Lower leg skin (tissue), 4 donors: ENCODE results near the gene STAU1. TPM values are rescaled to one million over a fixed set of nuclear protein-coding genes. Genes with fewer than 3 reads are reported as not detected.
"Not testable (repeated sequence)": the region's sequence is repeated elsewhere in the genome, so short reads cannot be mapped to it uniquely, and the experiment has no call there.

Experiments used
- DNase-seq, 2 donors: peaks; one replicate each; pipeline ENCODE4 v3.0.0-alpha.2; 2019; ENCODE audit warnings: low spot score in 2 of 2
- H3K4me3 ChIP-seq: fragments of 200-600 bp; sonication (generic); 2 replicates; pipeline ENCODE4 v1.5.1; 2017; ENCODE audit warnings: mild to moderate bottlenecking, low read depth; ENCODE audit not compliant: poor library complexity, severe bottlenecking
- POLR2A ChIP-seq, 2 donors: fragments of 450-650 bp; IDR thresholded peaks; one replicate each; pipeline ENCODE4 v1.6.1; 2016 to 2017; ENCODE audit warnings: antibody characterized with exemption in 2 of 2, mild to moderate bottlenecking in 1 of 2, moderate library complexity in 1 of 2
- WGBS, 2 donors: methylation state at CpG; one replicate each; pipeline ENCODE4 v1.1.5; 2018; 5-methylcytosine and 5-hydroxymethylcytosine counted together
- intact Hi-C: fragments of 100-400 bp; cut with DNase I; formaldehyde crosslinking; loops from one replicate; pipeline ENCODE4 v1.15.0; 2023; ENCODE audit warnings: low total_unique reads
- total RNA-seq, 4 donors: library from RNA; depleted of rRNA; stranded (reverse); fragments of >200 nt; gene quantifications; one replicate each; pipeline ENCODE4 v1.1.0, GENCODE V29; 2016
- TF ChIP-seq, protein P1 (sequence below), 3 donors: fragments of 450-650 bp; IDR thresholded peaks; one replicate each; pipeline ENCODE4 v1.5.1; 2016; ENCODE audit warnings: antibody characterized with exemption in 3 of 3, mild to moderate bottlenecking in 3 of 3, moderate library complexity in 2 of 3

Gene STAU1
- total RNA-seq, 4 donors from 2014 or later, result 68.4 to 90.0 (median 77.0) TPM

DNA sequence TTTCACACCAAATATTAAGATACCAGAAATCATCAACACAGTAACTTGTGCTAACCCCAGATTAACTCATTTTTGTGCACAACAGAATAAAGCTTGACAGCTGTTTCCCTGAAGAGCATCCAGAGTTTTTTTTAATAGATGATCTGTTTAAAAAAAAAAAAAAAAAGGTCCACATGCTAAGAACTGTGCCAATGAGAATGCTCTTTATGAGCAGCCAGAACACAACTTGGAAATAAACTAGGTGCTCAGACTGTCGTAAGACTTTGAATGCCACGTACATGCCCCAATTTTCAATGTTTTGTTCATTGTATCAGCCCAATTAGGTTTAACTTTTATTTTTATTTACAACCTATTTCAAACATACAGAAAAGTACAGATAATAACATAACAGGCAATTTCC is 47.3 kb downstream of the STAU1 start:
- no peak overlapping the region for H3K4me3 ChIP-seq
- TF ChIP-seq POLR2A (IDR thresholded peaks at IDR 0.05), result no peak
- TF ChIP-seq, protein P1, sequence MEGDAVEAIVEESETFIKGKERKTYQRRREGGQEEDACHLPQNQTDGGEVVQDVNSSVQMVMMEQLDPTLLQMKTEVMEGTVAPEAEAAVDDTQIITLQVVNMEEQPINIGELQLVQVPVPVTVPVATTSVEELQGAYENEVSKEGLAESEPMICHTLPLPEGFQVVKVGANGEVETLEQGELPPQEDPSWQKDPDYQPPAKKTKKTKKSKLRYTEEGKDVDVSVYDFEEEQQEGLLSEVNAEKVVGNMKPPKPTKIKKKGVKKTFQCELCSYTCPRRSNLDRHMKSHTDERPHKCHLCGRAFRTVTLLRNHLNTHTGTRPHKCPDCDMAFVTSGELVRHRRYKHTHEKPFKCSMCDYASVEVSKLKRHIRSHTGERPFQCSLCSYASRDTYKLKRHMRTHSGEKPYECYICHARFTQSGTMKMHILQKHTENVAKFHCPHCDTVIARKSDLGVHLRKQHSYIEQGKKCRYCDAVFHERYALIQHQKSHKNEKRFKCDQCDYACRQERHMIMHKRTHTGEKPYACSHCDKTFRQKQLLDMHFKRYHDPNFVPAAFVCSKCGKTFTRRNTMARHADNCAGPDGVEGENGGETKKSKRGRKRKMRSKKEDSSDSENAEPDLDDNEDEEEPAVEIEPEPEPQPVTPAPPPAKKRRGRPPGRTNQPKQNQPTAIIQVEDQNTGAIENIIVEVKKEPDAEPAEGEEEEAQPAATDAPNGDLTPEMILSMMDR (IDR thresholded peaks at IDR 0.05), result no peak
- WGBS, 2 donors, result 56 to 57% methylated on average over 2 of the region's 2 CpGs
- DNase-seq, result no peak
- intact Hi-C loops, result no loop called here

DNA sequence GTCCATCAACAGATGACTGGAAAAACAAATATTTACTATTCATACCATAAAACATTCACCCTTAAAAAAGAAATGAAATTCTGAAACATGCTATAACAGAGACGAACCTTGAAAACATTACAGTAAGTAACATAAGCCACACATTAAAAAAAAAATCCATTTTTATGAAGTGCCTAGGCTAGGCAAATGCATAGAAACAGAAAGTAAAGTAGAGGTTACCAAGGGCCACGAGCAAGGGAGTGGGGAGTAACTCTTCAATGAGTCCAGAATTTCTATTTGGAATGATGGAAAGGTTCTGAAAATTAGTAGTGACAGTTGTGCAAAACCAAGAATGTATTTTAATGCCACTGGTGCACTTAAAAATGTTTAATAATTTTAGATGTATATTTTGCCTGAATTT is 47.7 kb downstream of the STAU1 start:
- DNase-seq, result no peak
- no peak for TF ChIP-seq POLR2A (IDR thresholded peaks at IDR 0.05)
- TF ChIP-seq, protein P1 (IDR thresholded peaks at IDR 0.05), result no peak
- intact Hi-C loops, result no loop called here
- 38 to 51% methylated on average over 2 of the region's 2 CpGs for WGBS, 2 donors
- H3K4me3 ChIP-seq, result no peak overlapping the region

DNA sequence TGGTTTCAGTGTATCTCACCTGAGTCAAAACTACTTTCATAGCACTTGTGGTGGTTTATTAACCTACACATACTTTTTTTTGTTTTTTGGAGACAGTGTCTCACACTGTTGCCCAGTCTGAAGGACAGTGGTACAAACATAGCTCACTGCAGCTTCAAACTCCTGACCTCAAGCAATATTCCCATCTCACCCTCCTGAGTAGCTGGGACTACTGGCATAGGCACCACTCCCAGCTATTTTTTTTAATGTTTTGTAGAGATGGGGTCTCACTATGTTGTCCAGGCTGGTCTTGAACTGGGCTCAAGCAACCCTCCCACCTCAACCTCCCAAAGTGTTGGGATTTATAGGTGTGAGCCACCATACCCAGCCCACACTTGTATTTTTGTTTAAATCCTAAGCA is 49.7 kb downstream of the STAU1 start:
- intact Hi-C loops, result no loop called here
- H3K4me3 ChIP-seq, result no peak overlapping the region
- TF ChIP-seq POLR2A (IDR thresholded peaks at IDR 0.05), result no peak
- TF ChIP-seq, protein P1 (IDR thresholded peaks at IDR 0.05), result no peak
- DNase-seq, result no peak

DNA sequence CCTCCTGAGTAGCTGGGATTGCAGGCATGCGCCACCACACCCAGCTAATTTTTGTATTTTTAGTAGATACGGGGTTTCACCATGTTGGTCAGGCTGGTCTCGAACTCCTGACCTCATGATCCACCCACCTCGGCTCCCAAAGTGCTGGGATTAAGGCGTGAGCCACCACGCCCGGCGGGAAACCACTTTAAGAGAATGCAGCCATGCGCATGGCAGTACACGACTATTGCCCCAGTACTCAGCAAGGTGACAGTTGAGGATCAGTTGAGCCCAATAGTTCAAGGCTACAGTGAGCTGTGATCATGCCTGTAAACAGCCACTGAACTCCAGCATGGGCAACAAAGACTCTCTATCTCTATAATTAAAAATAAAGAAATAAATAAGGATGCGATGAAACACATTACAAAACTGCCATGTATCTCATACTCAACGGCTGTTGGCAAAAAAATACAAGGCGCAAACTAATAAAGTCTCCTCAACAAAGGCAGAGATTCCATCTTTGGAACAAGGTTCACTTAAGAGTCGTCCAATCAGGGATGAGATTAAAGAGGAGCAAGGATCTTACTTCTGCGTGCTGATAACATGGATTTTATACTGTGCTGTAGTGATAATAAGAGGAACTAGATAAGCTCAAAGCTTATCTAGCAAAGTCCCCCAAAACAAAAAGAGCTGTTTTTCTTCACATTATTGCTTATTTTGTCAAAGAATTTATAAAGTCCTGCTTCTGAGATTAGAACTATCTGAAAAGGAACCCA is 51.1 kb downstream of the STAU1 start:
- no peak for DNase-seq
- TF ChIP-seq, protein P1 (IDR thresholded peaks at IDR 0.05), result peak in 1 of 3 donors; percentile 9
- TF ChIP-seq POLR2A (IDR thresholded peaks at IDR 0.05), result no peak
- H3K4me3 ChIP-seq, result no peak overlapping the region
- intact Hi-C loops, result no loop called here
- WGBS, 2 donors, result 89 to 95% methylated on average over 15 of the region's 15 CpGs

DNA sequence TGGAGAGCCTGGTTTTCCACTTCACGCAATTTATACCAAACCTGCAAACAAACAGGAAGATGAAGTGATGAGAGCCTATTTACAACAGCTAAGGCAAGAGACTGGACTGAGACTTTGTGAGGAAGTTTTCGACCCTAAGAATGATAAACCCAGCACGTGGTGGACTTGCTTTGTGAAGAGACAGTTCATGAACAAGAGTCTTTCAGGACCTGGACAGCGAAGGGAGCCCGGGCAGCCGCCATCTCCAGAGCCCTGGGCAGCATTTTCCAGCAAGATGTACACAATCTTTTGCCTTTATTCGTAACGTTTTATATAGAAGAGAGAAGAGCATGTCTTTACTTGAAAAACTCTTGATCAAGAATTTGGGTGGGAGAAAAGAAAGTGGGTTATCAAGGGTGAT is 53.3 kb downstream of the STAU1 start:
- intact Hi-C loops, result loop anchor here (5.0 kb wide), 1 partner anchor 83 kb away; the partner anchor contains the start of gene DDX27
- H3K4me3 ChIP-seq, DNase-seq: not testable (repeated sequence)
- 82 to 85% methylated on average over 8 of the region's 8 CpGs for WGBS, 2 donors

DNA sequence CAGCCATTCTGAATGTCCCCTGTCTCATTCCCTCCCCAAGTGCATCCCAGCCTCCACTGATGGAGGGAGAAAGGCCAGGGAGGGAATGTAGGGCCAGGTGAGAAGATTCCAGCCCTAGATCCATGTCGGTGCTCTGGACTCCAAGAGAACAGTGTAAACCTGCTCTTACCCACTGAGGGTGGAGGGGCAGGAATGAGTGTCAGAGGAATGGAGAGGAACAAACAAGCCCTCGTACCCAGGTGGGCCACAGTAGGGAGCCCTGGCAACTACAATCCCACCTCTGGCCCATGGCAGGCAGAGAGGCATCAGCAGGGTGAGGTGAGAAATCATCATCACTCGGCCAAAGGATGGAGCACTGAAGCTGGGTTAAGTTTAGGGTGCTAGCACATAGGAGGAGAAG is 54.6 kb downstream of the STAU1 start:
- H3K4me3 ChIP-seq, result no peak overlapping the region
- intact Hi-C loops, result loop anchor here (5.0 kb wide), 1 partner anchor 84 kb away; the partner anchor contains the start of gene DDX27
- DNase-seq, result no peak
- TF ChIP-seq POLR2A (IDR thresholded peaks at IDR 0.05), result no peak
- TF ChIP-seq, protein P1 (IDR thresholded peaks at IDR 0.05), result no peak
- WGBS, 2 donors, result 76% methylated on average over 3 of the region's 3 CpGs
